GM21717 (cell line): ENCODE results near the gene MSI2.

Experiments used
- ATAC-seq: cut with Tn5 transposase; IDR thresholded peaks from one replicate; pipeline ENCODE4 v1.9.1; 2021; ENCODE audit warnings: mild to moderate bottlenecking, moderate library complexity; ENCODE audit not compliant: unreplicated experiment

The MSI2 gene

GRCh38 chr17:57584050-57584551 is 327.8 kb downstream of the MSI2 start:
- ATAC-seq = no peak

- no peak for ATAC-seq
These were observed 329.2 kb downstream of the MSI2 start for GRCh38 chr17:57585341-57586195.

- ATAC-seq = no peak
These were observed 329.9 kb downstream of the MSI2 start for GRCh38 chr17:57586196-57586740.

GRCh38 chr17:57586742-57587141 is 330.4 kb downstream of the MSI2 start:
- no peak for ATAC-seq

- ATAC-seq = no peak
These were observed 331.1 kb downstream of the MSI2 start for GRCh38 chr17:57587193-57587969.

GRCh38 chr17:57588086-57588485 is 331.8 kb downstream of the MSI2 start:
- ATAC-seq = no peak

- ATAC-seq = no peak
These were observed 333.1 kb downstream of the MSI2 start for GRCh38 chr17:57589151-57590034.

- no peak for ATAC-seq
These were observed 337.6 kb downstream of the MSI2 start for GRCh38 chr17:57593739-57594462.

GRCh38 chr17:57594767-57595166 is 338.4 kb downstream of the MSI2 start:
- no peak for ATAC-seq

GRCh38 chr17:57595426-57595825 is 339.1 kb downstream of the MSI2 start:
- no peak for ATAC-seq

- ATAC-seq = no peak
These were observed 339.8 kb downstream of the MSI2 start for GRCh38 chr17:57595947-57596695.

- no peak for ATAC-seq
These were observed 340.8 kb downstream of the MSI2 start for GRCh38 chr17:57597101-57597500.

- no peak for ATAC-seq
These were observed 341.5 kb downstream of the MSI2 start for GRCh38 chr17:57597531-57598453.

GRCh38 chr17:57599271-57600045 is 343.1 kb downstream of the MSI2 start:
- ATAC-seq = no peak

- ATAC-seq = no peak
These were observed 343.8 kb downstream of the MSI2 start for GRCh38 chr17:57600074-57600473.

- ATAC-seq = no peak
These were observed 344.9 kb downstream of the MSI2 start for GRCh38 chr17:57601143-57601735.

- ATAC-seq = no peak
These were observed 346.6 kb downstream of the MSI2 start for GRCh38 chr17:57602896-57603295.
